ENCODE data around the gene ILDR2. TPM values are rescaled to one million over a fixed set of nuclear protein-coding genes. Genes with fewer than 3 reads are reported as not detected.

Gene ILDR2
- total RNA-seq, 2 donors from 2014 or later: 0.85 to 1.3 TPM

- DNase-seq (peak in 1 of 2 donors; percentile 11), ATAC-seq (no peak)
- intact Hi-C loops (cut with DNase I, micrococcal nuclease): no loop called here
These were observed 544 bp downstream of the ILDR2 start for GRCh38 chr1:166974647-166975345.

GRCh38 chr1:166972826-166973225 lies 2.5 kb downstream of the ILDR2 start:
- no peak for ATAC-seq
- intact Hi-C loops (cut with DNase I, micrococcal nuclease): no loop called here
- DNase-seq: no peak

- ATAC-seq: no peak
- intact Hi-C loops (cut with DNase I, micrococcal nuclease): no loop called here
These were observed 3.1 kb downstream of the ILDR2 start for GRCh38 chr1:166972193-166972592.

GRCh38 chr1:166971252-166971651 lies 4.1 kb downstream of the ILDR2 start:
- no peak for DNase-seq
- intact Hi-C loops (cut with DNase I, micrococcal nuclease): no loop called here
- no peak for ATAC-seq

More at GRCh38 chr1:166972193-166972592, 3.1 kb downstream of the ILDR2 start:
- DNase-seq: no peak

- DNase-seq: no peak
- no peak for ATAC-seq
- intact Hi-C loops (cut with DNase I, micrococcal nuclease): no loop called here
These were observed 6.2 kb downstream of the ILDR2 start for GRCh38 chr1:166969074-166969677.

GRCh38 chr1:166960858-166961474 lies 14.4 kb downstream of the ILDR2 start:
- DNase-seq (no peak), ATAC-seq (no peak)
- intact Hi-C loops (cut with DNase I, micrococcal nuclease): no loop called here

GRCh38 chr1:166956872-166957271 lies 18.5 kb downstream of the ILDR2 start:
- intact Hi-C loops (cut with DNase I, micrococcal nuclease): no loop called here
- no peak for DNase-seq
- ATAC-seq: no peak

GRCh38 chr1:166956057-166956850 lies 19.1 kb downstream of the ILDR2 start:
- ATAC-seq (no peak), DNase-seq (no peak)
- intact Hi-C loops (cut with DNase I, micrococcal nuclease): no loop called here

GRCh38 chr1:166953491-166953890 lies 21.8 kb downstream of the ILDR2 start:
- intact Hi-C loops (cut with DNase I, micrococcal nuclease): no loop called here
- no peak for ATAC-seq
- no peak for DNase-seq

GRCh38 chr1:166952002-166952746 lies 23.2 kb downstream of the ILDR2 start:
- intact Hi-C loops (cut with DNase I, micrococcal nuclease): no loop called here
- DNase-seq: peak in 1 of 2 donors; percentile 11

GRCh38 chr1:166951050-166951449 lies 24.3 kb downstream of the ILDR2 start:
- intact Hi-C loops (cut with DNase I, micrococcal nuclease): no loop called here
- no peak for ATAC-seq
- no peak for DNase-seq

More at GRCh38 chr1:166952002-166952746, 23.2 kb downstream of the ILDR2 start:
- ATAC-seq: peak; percentile 50

GRCh38 chr1:166950156-166950555 lies 25.2 kb downstream of the ILDR2 start:
- DNase-seq: no peak
- intact Hi-C loops (cut with DNase I, micrococcal nuclease): no loop called here
- no peak for ATAC-seq

GRCh38 chr1:166948856-166949350 lies 26.4 kb downstream of the ILDR2 start:
- ATAC-seq (no peak), DNase-seq (no peak)
- intact Hi-C loops (cut with DNase I, micrococcal nuclease): no loop called here

GRCh38 chr1:166947398-166948043 lies 27.8 kb downstream of the ILDR2 start:
- intact Hi-C loops (cut with DNase I, micrococcal nuclease): no loop called here
- DNase-seq (peak; percentile 26 to 35), ATAC-seq (peak; percentile 64)

- DNase-seq: no peak
- intact Hi-C loops (cut with DNase I, micrococcal nuclease): no loop called here
- no peak for ATAC-seq
These were observed 31.0 kb downstream of the ILDR2 start for GRCh38 chr1:166944186-166944967.

GRCh38 chr1:166939741-166940375 lies 35.5 kb downstream of the ILDR2 start:
- intact Hi-C loops (cut with DNase I, micrococcal nuclease): no loop called here
- ATAC-seq (peak; percentile 22), DNase-seq (no peak)

GRCh38 chr1:166937962-166938361 lies 37.4 kb downstream of the ILDR2 start:
- DNase-seq (no peak), ATAC-seq (no peak)
- intact Hi-C loops (cut with DNase I, micrococcal nuclease): no loop called here

Data from left colon (tissue), 2 donors.